ENCODE data around the gene ODF2L. TPM values are rescaled to one million over a fixed set of nuclear protein-coding genes. Genes with fewer than 3 reads are reported as not detected.

ODF2L gene
- total RNA-seq, 6 experiments from 2014 or later, result 19.6 to 25.6 (median 21.0) TPM

DNA sequence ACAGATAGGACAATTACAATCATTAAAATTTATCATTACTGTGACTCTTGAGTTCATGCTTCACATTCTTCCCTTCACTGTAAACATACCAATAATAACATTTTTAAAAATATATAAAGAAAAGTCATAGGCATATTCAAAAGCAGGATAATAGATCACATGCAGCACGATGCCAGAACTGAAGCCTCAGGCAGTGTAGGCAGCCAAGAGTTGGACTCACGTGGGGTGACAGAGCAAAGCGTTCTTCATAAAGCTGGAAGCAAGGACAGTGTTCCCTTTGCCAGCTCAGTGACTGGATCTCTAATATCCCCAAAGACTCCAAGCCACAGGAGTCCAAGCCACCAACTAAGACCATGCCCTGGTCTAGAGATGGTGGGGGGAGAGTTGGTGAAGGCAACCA lies 77.7 kb downstream of the ODF2L start:
- Mint-ChIP-seq H3K9me3 (no peaks in the 10 kb centered on the region), H3K27ac (no peak overlapping the region), H3K27me3 (ENCODE audit: insufficient read depth) (no peaks in the 10 kb centered on the region), H3K4me3 (no peak overlapping the region), H3K36me3 (ENCODE audit: low read depth) (no peaks in the 10 kb centered on the region), H3K4me1 (ENCODE audit: low read depth) (no peaks in the 10 kb centered on the region)
- TF ChIP-seq, protein P1, sequence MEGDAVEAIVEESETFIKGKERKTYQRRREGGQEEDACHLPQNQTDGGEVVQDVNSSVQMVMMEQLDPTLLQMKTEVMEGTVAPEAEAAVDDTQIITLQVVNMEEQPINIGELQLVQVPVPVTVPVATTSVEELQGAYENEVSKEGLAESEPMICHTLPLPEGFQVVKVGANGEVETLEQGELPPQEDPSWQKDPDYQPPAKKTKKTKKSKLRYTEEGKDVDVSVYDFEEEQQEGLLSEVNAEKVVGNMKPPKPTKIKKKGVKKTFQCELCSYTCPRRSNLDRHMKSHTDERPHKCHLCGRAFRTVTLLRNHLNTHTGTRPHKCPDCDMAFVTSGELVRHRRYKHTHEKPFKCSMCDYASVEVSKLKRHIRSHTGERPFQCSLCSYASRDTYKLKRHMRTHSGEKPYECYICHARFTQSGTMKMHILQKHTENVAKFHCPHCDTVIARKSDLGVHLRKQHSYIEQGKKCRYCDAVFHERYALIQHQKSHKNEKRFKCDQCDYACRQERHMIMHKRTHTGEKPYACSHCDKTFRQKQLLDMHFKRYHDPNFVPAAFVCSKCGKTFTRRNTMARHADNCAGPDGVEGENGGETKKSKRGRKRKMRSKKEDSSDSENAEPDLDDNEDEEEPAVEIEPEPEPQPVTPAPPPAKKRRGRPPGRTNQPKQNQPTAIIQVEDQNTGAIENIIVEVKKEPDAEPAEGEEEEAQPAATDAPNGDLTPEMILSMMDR (IDR thresholded peaks at IDR 0.05), result no peak
- DNase-seq, result no peak

DNA sequence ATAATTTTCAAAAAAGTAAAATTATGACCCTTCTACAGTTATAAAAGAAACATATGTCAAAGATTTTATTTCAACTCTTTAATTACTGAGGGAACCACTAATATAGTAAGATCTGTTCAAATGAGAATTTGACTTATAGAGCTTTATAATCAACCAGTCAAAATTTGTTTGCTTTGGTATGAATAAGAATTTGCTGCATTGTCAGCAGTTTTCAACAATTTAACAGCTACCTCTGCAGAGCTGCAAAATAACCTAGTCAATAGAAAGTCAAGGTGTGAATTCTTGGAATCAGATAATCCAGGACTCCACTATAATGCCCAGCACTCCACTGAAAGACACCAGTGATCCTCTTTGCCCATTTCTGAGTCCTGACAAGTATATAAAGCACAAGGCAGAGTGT lies 78.2 kb downstream of the ODF2L start:
- H3K4me3 Mint-ChIP-seq, result no peak overlapping the region
- no peaks in the 10 kb centered on the region for H3K27me3 Mint-ChIP-seq (ENCODE audit: insufficient read depth)
- TF ChIP-seq, protein P1 (IDR thresholded peaks at IDR 0.05), result no peak
- no peak for DNase-seq
- no peaks in the 10 kb centered on the region for H3K36me3 Mint-ChIP-seq (ENCODE audit: low read depth)
- no peak overlapping the region for H3K27ac Mint-ChIP-seq
- no peaks in the 10 kb centered on the region for H3K4me1 Mint-ChIP-seq (ENCODE audit: low read depth)
- no peaks in the 10 kb centered on the region for H3K9me3 Mint-ChIP-seq

DNA sequence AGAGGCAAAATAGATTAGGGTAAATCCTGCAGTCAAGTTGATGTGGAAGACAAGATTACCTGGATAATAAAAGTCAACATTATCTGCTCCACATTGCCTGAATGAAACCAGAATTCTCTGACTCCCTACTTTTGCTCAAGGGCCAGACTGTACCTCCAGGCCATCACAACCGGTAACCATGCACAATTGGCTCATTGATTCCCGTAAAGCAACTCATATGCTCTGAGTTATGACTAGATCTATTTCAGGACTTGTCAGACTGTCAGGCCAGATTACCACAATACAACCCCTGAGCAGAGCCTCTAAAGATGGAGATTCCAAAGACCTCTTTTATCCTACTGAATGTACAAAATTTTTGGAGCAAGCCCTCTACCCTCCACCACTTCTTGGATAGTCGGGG lies 90.4 kb downstream of the ODF2L start:
- TF ChIP-seq, protein P1 (IDR thresholded peaks at IDR 0.05), result no peak
- Mint-ChIP-seq H3K27me3 (ENCODE audit: insufficient read depth) (peaks cover 7% of the 10 kb centered on the region; the same call in 1 of the 2 replicates), H3K36me3 (ENCODE audit: low read depth) (no peaks in the 10 kb centered on the region), H3K27ac (no peak overlapping the region), H3K9me3 (no peaks in the 10 kb centered on the region), H3K4me1 (ENCODE audit: low read depth) (no peaks in the 10 kb centered on the region), H3K4me3 (no peak overlapping the region)
- DNase-seq, result no peak

DNA sequence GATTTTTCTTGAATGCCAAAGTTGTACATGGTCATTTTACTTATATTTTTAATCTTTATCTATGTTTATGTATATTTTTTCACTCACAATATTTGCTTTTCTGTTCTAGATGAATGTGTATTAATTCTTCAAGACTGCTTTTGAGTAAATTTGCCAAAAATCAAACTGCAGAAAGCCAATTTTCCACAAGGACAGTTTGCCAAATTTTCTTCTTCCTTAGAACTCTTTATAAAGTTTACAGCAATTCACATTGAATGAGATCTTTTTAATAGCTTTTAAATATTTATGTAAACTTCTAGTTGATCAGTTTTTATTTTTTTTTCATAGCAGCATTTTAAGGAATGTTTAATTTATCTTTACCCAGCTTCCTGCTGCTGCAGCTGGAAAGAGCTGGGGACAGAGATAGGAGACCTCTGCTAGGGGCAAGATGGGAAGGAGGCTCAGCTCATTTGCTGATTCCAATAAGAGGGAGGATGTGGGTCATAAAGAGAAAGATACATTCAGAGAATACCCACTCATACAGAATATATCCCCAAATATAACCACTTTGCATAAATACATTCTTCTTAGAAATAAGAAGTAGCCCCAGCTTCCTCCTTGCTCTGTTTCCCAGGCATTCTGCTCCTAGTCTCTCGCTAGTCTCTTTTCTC lies 93.0 kb downstream of the ODF2L start:
- Mint-ChIP-seq H3K27me3 (ENCODE audit: insufficient read depth) (peaks cover 9% of the 10 kb centered on the region; the same call in 1 of the 2 replicates), H3K9me3 (no peaks in the 10 kb centered on the region), H3K36me3 (ENCODE audit: low read depth) (no peaks in the 10 kb centered on the region), H3K27ac (no peak overlapping the region), H3K4me1 (ENCODE audit: low read depth) (no peaks in the 10 kb centered on the region), H3K4me3 (no peak overlapping the region)
- TF ChIP-seq, protein P1 (IDR thresholded peaks at IDR 0.05), result no peak
- no peak for DNase-seq

Small RNA genes within 50 kb of the gene (microRNA-seq; reads per million reads assigned to microRNA genes)
- not detected for gene MIR7856

Other genes with a start within 250 kb of the ODF2L start
- 1 to 10 TPM; 1.1 to 2.4 (median 1.3) TPM for gene COL24A1, start 239.6 kb downstream of the ODF2L start, total RNA-seq (2021; fragmentation: NEBNext Ultra II Directional; extraction: Animal tissue kit (Norgen Biotek cat#: 25700))
- under 1 TPM; 0.09 to 0.50 (median 0.18) TPM for gene CLCA2, start 27.8 kb upstream of the ODF2L start, total RNA-seq (2021; fragmentation: NEBNext Ultra II Directional; extraction: Animal tissue kit (Norgen Biotek cat#: 25700))
- not detected for gene CLCA1, start 72.6 kb upstream of the ODF2L start, total RNA-seq (2021; fragmentation: NEBNext Ultra II Directional; extraction: Animal tissue kit (Norgen Biotek cat#: 25700))
- under 1 TPM in 1 of 6 experiments, not detected in 5; 0.17 TPM for gene CLCA4, start 150.8 kb upstream of the ODF2L start, total RNA-seq (2021; fragmentation: NEBNext Ultra II Directional; extraction: Animal tissue kit (Norgen Biotek cat#: 25700))